Osteocyte (in vitro differentiated cells): ENCODE data around the gene BAZ2A. TPM values are rescaled to one million over a fixed set of nuclear protein-coding genes. Genes with fewer than 3 reads are reported as not detected.

ENCODE experiments used
- DNase-seq: peaks from one replicate; pipeline ENCODE4 v3.0.0; 2021; ENCODE audit warnings: mixed read lengths; ENCODE audit not compliant: unreplicated experiment; ENCODE audit errors: extremely low spot score
- H3K27ac Mint-ChIP-seq: one replicate; pipeline ENCODE4 v1.8.0; 2021; ENCODE audit warnings: mild to moderate bottlenecking, mixed read lengths; ENCODE audit not compliant: unreplicated experiment
- H3K27me3 Mint-ChIP-seq: one replicate; pipeline ENCODE4 v1.8.0; 2021; ENCODE audit warnings: mixed read lengths; ENCODE audit not compliant: unreplicated experiment
- H3K36me3 Mint-ChIP-seq: one replicate; pipeline ENCODE4 v1.8.0; 2021; ENCODE audit warnings: mixed read lengths; ENCODE audit not compliant: unreplicated experiment
- H3K4me1 Mint-ChIP-seq: one replicate; pipeline ENCODE4 v1.8.0; 2021; ENCODE audit warnings: mixed read lengths; ENCODE audit not compliant: unreplicated experiment
- H3K4me3 Mint-ChIP-seq: one replicate; pipeline ENCODE4 v1.8.0; 2021; ENCODE audit warnings: mild to moderate bottlenecking, moderate library complexity, mixed read lengths; ENCODE audit not compliant: unreplicated experiment
- H3K9me3 Mint-ChIP-seq: one replicate; pipeline ENCODE4 v1.8.0; 2021; ENCODE audit warnings: mixed read lengths; ENCODE audit not compliant: unreplicated experiment
- long read RNA-seq: library from polyadenylated mRNA; unstranded; transcript quantifications from one replicate; pipeline ENCODE4 v2.0.0, GENCODE V29; 2021
- total RNA-seq: library from RNA; stranded (reverse); gene quantifications from 2 replicates; pipeline ENCODE4 v1.2.1, GENCODE V29; 2021
- TF ChIP-seq, protein P1 (sequence below): fragments of 200-600 bp; sonication (generic); IDR thresholded peaks from 2 replicates; pipeline ENCODE4 v1.5.0; 2021; ENCODE audit warnings: antibody characterized with exemption, mild to moderate bottlenecking, moderate library complexity

The BAZ2A gene
- total RNA-seq, result 83.1 and 91.6 TPM in 2 replicates
- long read RNA-seq, partial matches to known transcripts, result 32 of 48 reads
- long read RNA-seq, other reads (novel, unspliced or antisense), result 16 of 48 reads

GRCh38 chr12:56630180-56630632 lies at the start of gene BAZ2A:
Gene BAZ2A (minus strand): TSS chr12:56630326. CDS start chr12:56617530, 12,796 bp downstream.
- TF ChIP-seq, protein P1, sequence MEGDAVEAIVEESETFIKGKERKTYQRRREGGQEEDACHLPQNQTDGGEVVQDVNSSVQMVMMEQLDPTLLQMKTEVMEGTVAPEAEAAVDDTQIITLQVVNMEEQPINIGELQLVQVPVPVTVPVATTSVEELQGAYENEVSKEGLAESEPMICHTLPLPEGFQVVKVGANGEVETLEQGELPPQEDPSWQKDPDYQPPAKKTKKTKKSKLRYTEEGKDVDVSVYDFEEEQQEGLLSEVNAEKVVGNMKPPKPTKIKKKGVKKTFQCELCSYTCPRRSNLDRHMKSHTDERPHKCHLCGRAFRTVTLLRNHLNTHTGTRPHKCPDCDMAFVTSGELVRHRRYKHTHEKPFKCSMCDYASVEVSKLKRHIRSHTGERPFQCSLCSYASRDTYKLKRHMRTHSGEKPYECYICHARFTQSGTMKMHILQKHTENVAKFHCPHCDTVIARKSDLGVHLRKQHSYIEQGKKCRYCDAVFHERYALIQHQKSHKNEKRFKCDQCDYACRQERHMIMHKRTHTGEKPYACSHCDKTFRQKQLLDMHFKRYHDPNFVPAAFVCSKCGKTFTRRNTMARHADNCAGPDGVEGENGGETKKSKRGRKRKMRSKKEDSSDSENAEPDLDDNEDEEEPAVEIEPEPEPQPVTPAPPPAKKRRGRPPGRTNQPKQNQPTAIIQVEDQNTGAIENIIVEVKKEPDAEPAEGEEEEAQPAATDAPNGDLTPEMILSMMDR, result no peak
- H3K9me3 Mint-ChIP-seq, result no peaks in the 10 kb centered on the region
- DNase-seq, result peak; percentile 93
- H3K27me3 Mint-ChIP-seq, result no peaks in the 10 kb centered on the region
- peaks cover 62% of the 10 kb centered on the region for H3K4me1 Mint-ChIP-seq
- peak within 1 kb of the TSS; percentile 87 for H3K4me3 Mint-ChIP-seq
- peak within 1 kb of the TSS; percentile 92 for H3K27ac Mint-ChIP-seq
- H3K36me3 Mint-ChIP-seq, result peaks cover 7% of the 10 kb centered on the region

- TF ChIP-seq, protein P1, result no peak
- no peaks in the 10 kb centered on the region for H3K9me3 Mint-ChIP-seq
- no peak overlapping the region for H3K27ac Mint-ChIP-seq
- no peak overlapping the region for H3K4me3 Mint-ChIP-seq
- no peaks in the 10 kb centered on the region for H3K27me3 Mint-ChIP-seq
- peaks cover 19% of the 10 kb centered on the region for H3K4me1 Mint-ChIP-seq
- no peak for DNase-seq
- H3K36me3 Mint-ChIP-seq, result peaks cover 6% of the 10 kb centered on the region
These were observed 48.7 kb upstream of the BAZ2A start for GRCh38 chr12:56678852-56679251.

DNA sequence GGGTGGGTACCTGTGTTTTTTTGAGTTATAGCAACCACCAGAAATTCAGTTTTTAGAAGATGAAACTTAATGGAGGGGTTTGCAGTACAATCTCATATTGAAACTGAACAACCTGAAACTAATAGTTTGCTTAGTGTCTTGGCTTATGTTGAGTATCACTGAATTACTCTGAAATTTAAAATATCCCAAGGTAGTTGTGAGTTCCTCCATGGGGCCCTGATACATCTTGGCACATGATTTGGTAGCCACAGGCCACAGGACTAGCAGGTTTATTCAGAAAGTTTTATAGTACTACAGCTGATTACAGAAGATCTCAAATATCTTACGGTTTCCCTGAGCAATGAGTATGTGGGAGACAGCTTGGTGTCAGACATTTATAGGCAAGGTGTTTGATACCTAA lies 47.6 kb upstream of the BAZ2A start:
- Mint-ChIP-seq H3K27ac (peak overlapping the region; percentile 44), H3K4me1 (peaks cover 19% of the 10 kb centered on the region), H3K27me3 (no peaks in the 10 kb centered on the region), H3K9me3 (no peaks in the 10 kb centered on the region), H3K36me3 (peaks cover 8% of the 10 kb centered on the region), H3K4me3 (no peak overlapping the region)
- DNase-seq, result no peak
- TF ChIP-seq, protein P1, result no peak

DNA sequence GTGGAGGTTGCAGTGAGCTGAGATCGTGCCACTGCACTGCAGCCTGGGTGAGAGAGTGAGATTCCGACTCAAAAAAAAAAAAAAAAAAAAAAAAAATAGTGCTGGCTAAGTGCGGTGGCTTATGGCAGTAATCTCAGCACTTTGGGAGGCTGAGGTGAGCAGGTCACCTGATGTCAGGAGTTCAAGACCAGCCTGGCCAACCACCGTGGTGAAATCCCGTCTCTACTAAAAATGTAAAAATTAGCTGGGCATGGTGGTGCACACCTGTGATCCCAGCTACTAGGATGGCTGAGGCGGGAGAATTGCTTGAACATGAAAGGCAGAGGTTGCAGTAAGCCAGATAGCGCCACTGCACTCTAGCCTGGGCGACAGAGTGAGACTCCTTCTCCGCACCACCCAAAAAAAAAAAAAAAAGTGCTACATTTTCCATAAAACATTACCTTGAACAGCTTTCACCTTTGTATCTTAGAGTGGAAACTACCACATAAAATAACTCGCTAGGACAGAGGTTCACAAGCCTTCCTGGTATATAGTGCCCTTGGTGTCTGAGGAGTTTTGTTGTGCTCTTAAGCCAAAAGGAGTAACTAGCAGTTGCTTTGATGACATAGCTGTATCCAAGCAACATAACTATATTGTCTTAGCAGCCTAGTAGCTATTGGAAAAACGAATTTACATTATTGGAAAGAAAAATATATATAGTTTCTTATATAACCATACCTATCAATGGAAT lies 46.9 kb upstream of the BAZ2A start:
- Mint-ChIP-seq H3K4me1 (peaks cover 20% of the 10 kb centered on the region), H3K36me3 (peaks cover 10% of the 10 kb centered on the region), H3K9me3 (no peaks in the 10 kb centered on the region), H3K27ac (no peak overlapping the region), H3K4me3 (no peak overlapping the region), H3K27me3 (no peaks in the 10 kb centered on the region)
- TF ChIP-seq, protein P1, result no peak
- no peak for DNase-seq

- DNase-seq, result no peak
- TF ChIP-seq, protein P1, result no peak
- Mint-ChIP-seq H3K36me3 (peaks cover 32% of the 10 kb centered on the region), H3K27ac (no peak overlapping the region), H3K27me3 (no peaks in the 10 kb centered on the region), H3K4me3 (no peak overlapping the region), H3K4me1 (peaks cover 20% of the 10 kb centered on the region), H3K9me3 (no peaks in the 10 kb centered on the region)
These were observed 41.5 kb upstream of the BAZ2A start for GRCh38 chr12:56671608-56672007.
